HEK293 (cell line): ENCODE data around the gene ERF.

Source experiments
- CTCF ChIA-PET: fragments of 350-600 bp; formaldehyde crosslinking; extraction: SDS; loops from one replicate; lab custom pipeline; 2021; ENCODE audit warnings: antibody characterized with exemption; lab: Yijun Ruan, JAX
- POLR2A ChIA-PET: fragments of 300-600 bp; formaldehyde crosslinking; extraction: SDS; loops from one replicate; lab custom pipeline; 2020; ENCODE audit warnings: antibody characterized with exemption, inconsistent platforms; lab: Yijun Ruan, JAX
- H3K27ac ChIP-seq: fragments of 200-500 bp; sonication (Bioruptor generic); 2 replicates; pipeline ENCODE4 v1.5.1; 2014; ENCODE audit warnings: low read depth, low read length, control low read depth, inconsistent platforms; ENCODE audit errors: extremely low read depth
- H3K36me3 ChIP-seq, 2 experiments: fragments of 200-500 bp in 1 of 2; sonication (Bioruptor generic) in 1 of 2; 1 replicate in 1 of 2; 2 replicates in 1 of 2; pipeline ENCODE4 v1.5.1; 2014 to 2017; ENCODE audit warnings: inconsistent platforms in 2 of 2, low read length in 2 of 2; ENCODE audit not compliant: control insufficient read depth in 2 of 2, insufficient read depth in 1 of 2
- H3K4me1 ChIP-seq: fragments of 200-500 bp; sonication (Bioruptor generic); 2 replicates; pipeline ENCODE4 v1.5.1; 2014; ENCODE audit warnings: mild to moderate bottlenecking, low read length, inconsistent platforms; ENCODE audit not compliant: control insufficient read depth, insufficient read depth
- H3K4me3 ChIP-seq: 2 replicates; pipeline ENCODE4 v1.5.1; 2011; ENCODE audit warnings: low read depth, mild to moderate bottlenecking, control low read depth, low read length, moderate library complexity
- H3K9me3 ChIP-seq: fragments of 200-500 bp; sonication (Bioruptor generic); 2 replicates; pipeline ENCODE4 v1.5.1; 2014; ENCODE audit warnings: low read depth, low read length, inconsistent platforms; ENCODE audit not compliant: control insufficient read depth, insufficient read depth
- GLIS1 ChIP-seq: fragments of 450-650 bp; formaldehyde crosslinking; IDR thresholded peaks from 2 replicates; pipeline ENCODE4 v1.5.1; 2016; ENCODE audit warnings: missing biosample characterization, missing genetic modification characterization
- IKZF3 ChIP-seq: fragments of 450-650 bp; IDR thresholded peaks from 2 replicates; pipeline ENCODE4 v1.5.0; 2018; ENCODE audit warnings: missing biosample characterization, mild to moderate bottlenecking, missing genetic modification characterization, moderate library complexity
- KLF1 ChIP-seq: fragments of 450-650 bp; formaldehyde crosslinking; IDR thresholded peaks from 2 replicates; pipeline ENCODE4 v1.5.1; 2016; ENCODE audit warnings: missing biosample characterization, missing genetic modification characterization
- ZBTB48 ChIP-seq: fragments of 450-650 bp; formaldehyde crosslinking; IDR thresholded peaks from 2 replicates; pipeline ENCODE4 v1.5.1; 2016; ENCODE audit warnings: missing biosample characterization, missing genetic modification characterization
- ZFP41 ChIP-seq: fragments of 450-650 bp; formaldehyde crosslinking; IDR thresholded peaks from 2 replicates; pipeline ENCODE4 v1.5.1; 2016; ENCODE audit warnings: missing biosample characterization, missing genetic modification characterization, borderline replicate concordance
- ZIC2 ChIP-seq: fragments of 450-650 bp; formaldehyde crosslinking; IDR thresholded peaks from 2 replicates; pipeline ENCODE4 v1.5.1; 2016; ENCODE audit warnings: missing biosample characterization, missing genetic modification characterization
- ZNF138 ChIP-seq: fragments of 450-650 bp; formaldehyde crosslinking; IDR thresholded peaks from 2 replicates; pipeline ENCODE4 v1.5.1; 2016; ENCODE audit warnings: missing biosample characterization, missing genetic modification characterization, borderline replicate concordance
- ZNF350 ChIP-seq: fragments of 450-650 bp; formaldehyde crosslinking; IDR thresholded peaks from 2 replicates; pipeline ENCODE4 v1.5.0; 2017; ENCODE audit warnings: missing biosample characterization, mild to moderate bottlenecking, missing genetic modification characterization
- ZNF423 ChIP-seq: fragments of 450-650 bp; formaldehyde crosslinking; IDR thresholded peaks from 2 replicates; pipeline ENCODE4 v1.5.1; 2016; ENCODE audit warnings: missing biosample characterization, missing genetic modification characterization
- ZNF585B ChIP-seq: fragments of 450-650 bp; formaldehyde crosslinking; IDR thresholded peaks from 2 replicates; pipeline ENCODE4 v1.5.1; 2016; ENCODE audit warnings: missing biosample characterization, missing genetic modification characterization
- ZNF600 ChIP-seq: fragments of 450-650 bp; formaldehyde crosslinking; IDR thresholded peaks from 2 replicates; pipeline ENCODE4 v1.5.1; 2016; ENCODE audit warnings: missing biosample characterization, missing genetic modification characterization
- ZNF621 ChIP-seq: fragments of 450-650 bp; formaldehyde crosslinking; IDR thresholded peaks from 2 replicates; pipeline ENCODE4 v1.5.1; 2017; ENCODE audit warnings: missing biosample characterization, missing genetic modification characterization
- ZNF626 ChIP-seq: fragments of 450-650 bp; sonication (Bioruptor Pico); formaldehyde crosslinking; IDR thresholded peaks from 2 replicates; pipeline ENCODE4 v1.5.1; 2018; ENCODE audit warnings: missing biosample characterization, missing genetic modification characterization, inconsistent platforms
- TF ChIP-seq, protein P1 (sequence below): fragments of 450-650 bp; formaldehyde crosslinking; IDR thresholded peaks from 2 replicates; pipeline ENCODE4 v1.5.1; 2016; ENCODE audit warnings: missing biosample characterization, missing genetic modification characterization
- TF ChIP-seq, protein P2 (sequence below): fragments of 450-650 bp; formaldehyde crosslinking; IDR thresholded peaks from 2 replicates; pipeline ENCODE4 v1.5.1; 2016; ENCODE audit warnings: missing biosample characterization, missing genetic modification characterization, borderline replicate concordance
- TF ChIP-seq, protein P3 (sequence below): sonication (generic); formaldehyde crosslinking; IDR thresholded peaks from 2 replicates; pipeline ENCODE4 v1.8.1; 2022; ENCODE audit warnings: mild to moderate bottlenecking, moderate library complexity, missing genetic modification reagents
- TF ChIP-seq, protein P4 (sequence below): fragments of 450-650 bp; formaldehyde crosslinking; IDR thresholded peaks from 2 replicates; pipeline ENCODE4 v1.5.1; 2017; ENCODE audit warnings: missing biosample characterization, missing genetic modification characterization
- TF ChIP-seq, protein P5 (sequence below): fragments of 450-650 bp; formaldehyde crosslinking; IDR thresholded peaks from 2 replicates; pipeline ENCODE4 v1.5.1; 2016; ENCODE audit warnings: missing biosample characterization, missing genetic modification characterization

The ERF gene

DNA sequence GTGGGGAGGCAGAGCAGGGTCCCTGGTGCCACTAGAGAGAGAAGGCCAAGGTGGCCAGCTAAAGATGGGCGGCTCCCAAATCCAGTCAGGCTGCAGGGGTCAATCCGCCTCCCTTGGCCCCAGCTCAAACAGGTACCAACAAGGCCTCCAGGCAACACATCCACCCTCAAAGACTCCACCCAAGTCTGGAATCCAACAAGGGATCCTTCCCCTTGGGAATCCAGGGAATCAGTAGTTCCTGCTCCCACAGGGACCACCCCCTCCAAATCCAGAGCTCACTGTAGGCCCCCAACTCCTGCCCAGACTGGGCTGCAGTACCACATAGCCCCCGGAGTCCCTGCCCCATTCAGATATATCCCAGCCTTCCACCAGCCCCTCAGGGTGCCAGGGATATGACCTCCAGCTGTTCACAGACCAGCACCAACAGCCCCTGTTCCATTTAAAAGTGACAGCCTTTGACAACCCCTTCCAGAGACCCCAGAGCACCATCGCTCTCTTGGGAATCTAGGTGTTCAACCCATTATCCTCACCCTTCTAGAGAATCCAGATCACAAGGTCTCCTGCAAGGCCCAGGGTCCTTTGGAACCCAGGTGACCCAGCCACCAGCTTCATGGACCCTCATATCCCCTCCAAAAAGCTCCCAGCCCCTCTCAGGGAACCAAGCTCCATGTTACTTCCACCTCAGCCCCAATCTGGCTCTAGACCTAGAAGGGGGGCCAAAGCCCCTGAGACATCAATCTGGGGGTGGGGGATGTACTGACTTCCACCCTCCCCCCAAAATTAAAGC is 3.2 kb downstream of the ERF start:
- POLR2A ChIA-PET = interaction anchor here (0.8 to 13.9 kb wide), 4 partner anchors 9 to 149 kb away, joined by 4 to 242 read pairs (median 18); partner anchors contain the start of gene GSK3A
- TF ChIP-seq, protein P1, sequence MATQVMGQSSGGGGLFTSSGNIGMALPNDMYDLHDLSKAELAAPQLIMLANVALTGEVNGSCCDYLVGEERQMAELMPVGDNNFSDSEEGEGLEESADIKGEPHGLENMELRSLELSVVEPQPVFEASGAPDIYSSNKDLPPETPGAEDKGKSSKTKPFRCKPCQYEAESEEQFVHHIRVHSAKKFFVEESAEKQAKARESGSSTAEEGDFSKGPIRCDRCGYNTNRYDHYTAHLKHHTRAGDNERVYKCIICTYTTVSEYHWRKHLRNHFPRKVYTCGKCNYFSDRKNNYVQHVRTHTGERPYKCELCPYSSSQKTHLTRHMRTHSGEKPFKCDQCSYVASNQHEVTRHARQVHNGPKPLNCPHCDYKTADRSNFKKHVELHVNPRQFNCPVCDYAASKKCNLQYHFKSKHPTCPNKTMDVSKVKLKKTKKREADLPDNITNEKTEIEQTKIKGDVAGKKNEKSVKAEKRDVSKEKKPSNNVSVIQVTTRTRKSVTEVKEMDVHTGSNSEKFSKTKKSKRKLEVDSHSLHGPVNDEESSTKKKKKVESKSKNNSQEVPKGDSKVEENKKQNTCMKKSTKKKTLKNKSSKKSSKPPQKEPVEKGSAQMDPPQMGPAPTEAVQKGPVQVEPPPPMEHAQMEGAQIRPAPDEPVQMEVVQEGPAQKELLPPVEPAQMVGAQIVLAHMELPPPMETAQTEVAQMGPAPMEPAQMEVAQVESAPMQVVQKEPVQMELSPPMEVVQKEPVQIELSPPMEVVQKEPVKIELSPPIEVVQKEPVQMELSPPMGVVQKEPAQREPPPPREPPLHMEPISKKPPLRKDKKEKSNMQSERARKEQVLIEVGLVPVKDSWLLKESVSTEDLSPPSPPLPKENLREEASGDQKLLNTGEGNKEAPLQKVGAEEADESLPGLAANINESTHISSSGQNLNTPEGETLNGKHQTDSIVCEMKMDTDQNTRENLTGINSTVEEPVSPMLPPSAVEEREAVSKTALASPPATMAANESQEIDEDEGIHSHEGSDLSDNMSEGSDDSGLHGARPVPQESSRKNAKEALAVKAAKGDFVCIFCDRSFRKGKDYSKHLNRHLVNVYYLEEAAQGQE (tag by site-specific recombination) = no peak
- TF ChIP-seq, protein P2, sequence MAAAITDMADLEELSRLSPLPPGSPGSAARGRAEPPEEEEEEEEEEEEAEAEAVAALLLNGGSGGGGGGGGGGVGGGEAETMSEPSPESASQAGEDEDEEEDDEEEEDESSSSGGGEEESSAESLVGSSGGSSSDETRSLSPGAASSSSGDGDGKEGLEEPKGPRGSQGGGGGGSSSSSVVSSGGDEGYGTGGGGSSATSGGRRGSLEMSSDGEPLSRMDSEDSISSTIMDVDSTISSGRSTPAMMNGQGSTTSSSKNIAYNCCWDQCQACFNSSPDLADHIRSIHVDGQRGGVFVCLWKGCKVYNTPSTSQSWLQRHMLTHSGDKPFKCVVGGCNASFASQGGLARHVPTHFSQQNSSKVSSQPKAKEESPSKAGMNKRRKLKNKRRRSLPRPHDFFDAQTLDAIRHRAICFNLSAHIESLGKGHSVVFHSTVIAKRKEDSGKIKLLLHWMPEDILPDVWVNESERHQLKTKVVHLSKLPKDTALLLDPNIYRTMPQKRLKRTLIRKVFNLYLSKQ (tag by site-specific recombination) = no peak
- TF ChIP-seq ZNF585B (tag by site-specific recombination) (no peak), ZNF626 (no peak), ZNF350 (tag by site-specific recombination) (no peak), KLF1 (tag by site-specific recombination) (peak; percentile 87), ZNF423 (peak; percentile 28; the same call in 1 of the 2 replicates), ZBTB48 (tag by site-specific recombination) (peak; percentile 76), ZIC2 (peak; percentile 51), ZNF621 (tag by site-specific recombination) (no peak), ZNF600 (tag by site-specific recombination) (0 out of 2 replicates have a peak, but pooled peaks have one; percentile 21), ZFP41 (tag by site-specific recombination) (no peak), IKZF3 (tag by site-specific recombination) (peak; percentile 77), ZNF138 (tag by site-specific recombination) (no peak), GLIS1 (tag by site-specific recombination) (peak; percentile 27; the same call in 1 of the 2 replicates)
- TF ChIP-seq, protein P3, sequence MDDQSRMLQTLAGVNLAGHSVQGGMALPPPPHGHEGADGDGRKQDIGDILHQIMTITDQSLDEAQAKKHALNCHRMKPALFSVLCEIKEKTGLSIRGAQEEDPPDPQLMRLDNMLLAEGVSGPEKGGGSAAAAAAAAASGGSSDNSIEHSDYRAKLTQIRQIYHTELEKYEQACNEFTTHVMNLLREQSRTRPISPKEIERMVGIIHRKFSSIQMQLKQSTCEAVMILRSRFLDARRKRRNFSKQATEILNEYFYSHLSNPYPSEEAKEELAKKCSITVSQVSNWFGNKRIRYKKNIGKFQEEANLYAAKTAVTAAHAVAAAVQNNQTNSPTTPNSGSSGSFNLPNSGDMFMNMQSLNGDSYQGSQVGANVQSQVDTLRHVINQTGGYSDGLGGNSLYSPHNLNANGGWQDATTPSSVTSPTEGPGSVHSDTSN (CRISPR knock-in tag) = no peak
- TF ChIP-seq, protein P4, sequence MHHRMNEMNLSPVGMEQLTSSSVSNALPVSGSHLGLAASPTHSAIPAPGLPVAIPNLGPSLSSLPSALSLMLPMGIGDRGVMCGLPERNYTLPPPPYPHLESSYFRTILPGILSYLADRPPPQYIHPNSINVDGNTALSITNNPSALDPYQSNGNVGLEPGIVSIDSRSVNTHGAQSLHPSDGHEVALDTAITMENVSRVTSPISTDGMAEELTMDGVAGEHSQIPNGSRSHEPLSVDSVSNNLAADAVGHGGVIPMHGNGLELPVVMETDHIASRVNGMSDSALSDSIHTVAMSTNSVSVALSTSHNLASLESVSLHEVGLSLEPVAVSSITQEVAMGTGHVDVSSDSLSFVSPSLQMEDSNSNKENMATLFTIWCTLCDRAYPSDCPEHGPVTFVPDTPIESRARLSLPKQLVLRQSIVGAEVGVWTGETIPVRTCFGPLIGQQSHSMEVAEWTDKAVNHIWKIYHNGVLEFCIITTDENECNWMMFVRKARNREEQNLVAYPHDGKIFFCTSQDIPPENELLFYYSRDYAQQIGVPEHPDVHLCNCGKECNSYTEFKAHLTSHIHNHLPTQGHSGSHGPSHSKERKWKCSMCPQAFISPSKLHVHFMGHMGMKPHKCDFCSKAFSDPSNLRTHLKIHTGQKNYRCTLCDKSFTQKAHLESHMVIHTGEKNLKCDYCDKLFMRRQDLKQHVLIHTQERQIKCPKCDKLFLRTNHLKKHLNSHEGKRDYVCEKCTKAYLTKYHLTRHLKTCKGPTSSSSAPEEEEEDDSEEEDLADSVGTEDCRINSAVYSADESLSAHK (tag by site-specific recombination) = no peak
- TF ChIP-seq, protein P5, sequence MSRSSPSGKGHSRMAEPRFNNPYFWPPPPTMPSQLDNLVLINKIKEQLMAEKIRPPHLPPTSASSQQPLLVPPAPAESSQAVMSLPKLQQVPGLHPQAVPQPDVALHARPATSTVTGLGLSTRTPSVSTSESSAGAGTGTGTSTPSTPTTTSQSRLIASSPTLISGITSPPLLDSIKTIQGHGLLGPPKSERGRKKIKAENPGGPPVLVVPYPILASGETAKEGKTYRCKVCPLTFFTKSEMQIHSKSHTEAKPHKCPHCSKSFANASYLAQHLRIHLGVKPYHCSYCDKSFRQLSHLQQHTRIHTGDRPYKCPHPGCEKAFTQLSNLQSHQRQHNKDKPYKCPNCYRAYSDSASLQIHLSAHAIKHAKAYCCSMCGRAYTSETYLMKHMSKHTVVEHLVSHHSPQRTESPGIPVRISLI = no peak
- no peak overlapping the region for H3K4me3 ChIP-seq
- peaks cover 11 to 22% of the 10 kb centered on the region in 2 experiments; a peak in 2 of 3 replicates for H3K36me3 ChIP-seq
- no peaks in the 10 kb centered on the region for H3K9me3 ChIP-seq
- peaks cover 34% of the 10 kb centered on the region for H3K4me1 ChIP-seq
- peak overlapping the region; percentile 87 for H3K27ac ChIP-seq
- CTCF ChIA-PET = interaction anchor here (0.6 to 11.8 kb wide), 5 partner anchors 28 to 1883 kb away, joined by 3 to 276 read pairs (median 7); no protein-coding TSS in a partner anchor
